Keratinocyte (primary cell): Measurements from ENCODE around the gene GRSF1. TPM values are rescaled to one million over a fixed set of nuclear protein-coding genes. Genes with fewer than 3 reads are reported as not detected.

Experiments used
- DNase-seq: peaks from one replicate; pipeline ENCODE4 v3.0.0-alpha.2; 2011; ENCODE audit warnings: low read depth, missing footprints, low spot score
- FAIRE-seq: peaks from 2 replicates; lab custom pipeline; 2011; peaks lifted over from hg19 to GRCh38; lab: Jason Lieb, UNC
- H2AFZ ChIP-seq: 2 replicates; pipeline ENCODE4 v1.6.0; 2012; ENCODE audit warnings: low read length, control low read depth, inconsistent platforms; ENCODE audit not compliant: control insufficient read depth
- H3K27ac ChIP-seq: 2 replicates; pipeline ENCODE4 v1.5.1; 2011; ENCODE audit warnings: low read length; ENCODE audit not compliant: control insufficient read depth, insufficient read depth
- H3K27me3 ChIP-seq: 3 replicates; pipeline ENCODE4 v1.6.0; 2011; ENCODE audit warnings: low read length; ENCODE audit not compliant: control insufficient read depth, insufficient read depth; ENCODE audit errors: extremely low read depth
- H3K36me3 ChIP-seq, 2 experiments: 2 replicates in 1 of 2; 3 replicates in 1 of 2; pipeline ENCODE4 v1.5.1; 2011; ENCODE audit warnings: low read length in 2 of 2, mild to moderate bottlenecking in 1 of 2; ENCODE audit not compliant: control insufficient read depth in 2 of 2, insufficient read depth in 2 of 2; ENCODE audit errors: extremely low read depth in 1 of 2
- H3K4me1 ChIP-seq: 3 replicates; pipeline ENCODE4 v1.5.1; 2011; ENCODE audit warnings: low read length; ENCODE audit not compliant: control insufficient read depth, insufficient read depth; ENCODE audit errors: extremely low read depth
- H3K4me2 ChIP-seq: 3 replicates; pipeline ENCODE4 v1.6.0; 2011; ENCODE audit warnings: low read depth, low read length; ENCODE audit not compliant: control insufficient read depth, insufficient read depth; ENCODE audit errors: extremely low read depth
- H3K4me3 ChIP-seq, 3 experiments: fragments of 200-600 bp in 1 of 3; sonication (generic) in 1 of 3; 2 replicates in 2 of 3; 3 replicates in 1 of 3; pipeline ENCODE4 v1.5.1; 2011 to 2016; ENCODE audit warnings: low read length in 3 of 3, mild to moderate bottlenecking in 3 of 3, control low read depth in 2 of 3, inconsistent platforms in 1 of 3, low read depth in 1 of 3, mixed read lengths in 1 of 3, mixed run types in 1 of 3, moderate library complexity in 1 of 3; ENCODE audit not compliant: control insufficient read depth in 2 of 3, insufficient read depth in 2 of 3; ENCODE audit errors: extremely low read depth in 1 of 3
- H3K79me2 ChIP-seq: 2 replicates; pipeline ENCODE4 v1.6.0; 2012; ENCODE audit warnings: low read length; ENCODE audit not compliant: control insufficient read depth, insufficient read depth
- H3K9ac ChIP-seq: 3 replicates; pipeline ENCODE4 v1.6.0; 2011; ENCODE audit warnings: low read length; ENCODE audit not compliant: control insufficient read depth, insufficient read depth; ENCODE audit errors: extremely low read depth
- H3K9me1 ChIP-seq: 3 replicates; pipeline ENCODE4 v1.6.0; 2011; ENCODE audit warnings: low read length; ENCODE audit not compliant: control insufficient read depth, insufficient read depth; ENCODE audit errors: extremely low read depth
- H3K9me3 ChIP-seq: 2 replicates; pipeline ENCODE4 v1.5.1; 2012; ENCODE audit warnings: low read depth, low read length; ENCODE audit not compliant: control insufficient read depth
- H4K20me1 ChIP-seq: 3 replicates; pipeline ENCODE4 v1.6.0; 2011; ENCODE audit warnings: low read length; ENCODE audit not compliant: control insufficient read depth, insufficient read depth; ENCODE audit errors: extremely low read depth
- EZH2 ChIP-seq: IDR thresholded peaks from one replicate; pipeline ENCODE4 v1.6.1; 2012; ENCODE audit warnings: inconsistent platforms, mild to moderate bottlenecking, low read length, moderate library complexity
- dilution Hi-C: fragments of 300-500 bp; cut with MboI; formaldehyde crosslinking; loops from one replicate; pipeline ENCODE4 v1.7.0; 2020; ENCODE audit warnings: low sequenced_read_pairs; ENCODE audit not compliant: extremely low pct_ligation_motif_present
- polyA plus RNA-seq, 5 experiments: library from polyadenylated mRNA; depleted of rRNA in 3 of 5; stranded (reverse) in 3 of 5; stranded (forward) in 1 of 5; unstranded in 1 of 5; fragments of >200 nt; gene quantifications; 1 replicate in 1 of 5; 2 replicates in 3 of 5; 3 replicates in 1 of 5; pipeline versions ENCODE4 v1.2.1 to v1.2.3, GENCODE V29; 2011 to 2012; ENCODE audit warnings: missing spikeins in 2 of 5, low read depth in 1 of 5, low replicate concordance in 1 of 5
- TF ChIP-seq, protein P1 (sequence below), 3 experiments: IDR thresholded peaks in 1 of 3; conservative IDR thresholded peaks in 1 of 3; optimal IDR thresholded peaks in 1 of 3; 2 replicates in 2 of 3; 3 replicates in 1 of 3; pipeline versions ENCODE3 to v1.5.1; 2011; ENCODE audit warnings: low read length in 3 of 3, mild to moderate bottlenecking in 3 of 3, moderate library complexity in 2 of 3, control low read depth in 1 of 3, inconsistent platforms in 1 of 3; ENCODE audit not compliant: insufficient read depth in 2 of 3; ENCODE audit errors: extremely low read depth in 1 of 3

The GRSF1 gene
- polyA plus RNA-seq, 1 donor (not counting 4 experiments of a cell fraction or from before 2014, with no cell fraction given), result 121 TPM

DNA sequence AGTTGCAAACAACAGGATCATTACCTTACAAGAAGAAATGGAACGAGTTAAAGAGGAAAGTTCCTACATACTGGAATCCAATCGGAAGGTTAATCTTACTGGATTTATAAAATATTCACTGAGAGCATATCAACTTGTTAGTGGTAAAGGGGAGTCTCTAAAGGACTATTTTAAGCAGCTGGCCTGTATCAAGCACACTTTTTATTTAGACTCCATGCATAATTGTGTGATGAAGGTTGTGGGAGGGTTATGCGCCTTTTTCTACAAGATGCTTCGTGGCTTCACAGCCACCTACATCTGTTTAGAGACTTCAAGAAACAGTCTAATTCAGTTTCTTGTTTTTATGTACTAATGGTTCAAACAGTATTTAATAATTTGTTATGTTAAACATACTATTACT lies 56.6 kb downstream of the GRSF1 start:
- Histone ChIP-seq H3K27ac (no peak overlapping the region), H4K20me1 (no peaks in the 10 kb centered on the region), H3K27me3 (no peaks in the 10 kb centered on the region), H3K4me3 (no peak overlapping the region), H3K9me3 (no peaks in the 10 kb centered on the region), H3K4me2 (no peak overlapping the region), H3K36me3 (peaks cover 3 to 7% of the 10 kb centered on the region in 2 experiments), H3K9ac (no peak overlapping the region), H3K4me1 (no peaks in the 10 kb centered on the region), H3K9me1 (no peaks in the 10 kb centered on the region), H3K79me2 (no peaks in the 10 kb centered on the region), H2AFZ (no peak overlapping the region)
- FAIRE-seq, result no peak
- dilution Hi-C loops, result no loop called here
- TF ChIP-seq EZH2, result no peak
- TF ChIP-seq, protein P1, sequence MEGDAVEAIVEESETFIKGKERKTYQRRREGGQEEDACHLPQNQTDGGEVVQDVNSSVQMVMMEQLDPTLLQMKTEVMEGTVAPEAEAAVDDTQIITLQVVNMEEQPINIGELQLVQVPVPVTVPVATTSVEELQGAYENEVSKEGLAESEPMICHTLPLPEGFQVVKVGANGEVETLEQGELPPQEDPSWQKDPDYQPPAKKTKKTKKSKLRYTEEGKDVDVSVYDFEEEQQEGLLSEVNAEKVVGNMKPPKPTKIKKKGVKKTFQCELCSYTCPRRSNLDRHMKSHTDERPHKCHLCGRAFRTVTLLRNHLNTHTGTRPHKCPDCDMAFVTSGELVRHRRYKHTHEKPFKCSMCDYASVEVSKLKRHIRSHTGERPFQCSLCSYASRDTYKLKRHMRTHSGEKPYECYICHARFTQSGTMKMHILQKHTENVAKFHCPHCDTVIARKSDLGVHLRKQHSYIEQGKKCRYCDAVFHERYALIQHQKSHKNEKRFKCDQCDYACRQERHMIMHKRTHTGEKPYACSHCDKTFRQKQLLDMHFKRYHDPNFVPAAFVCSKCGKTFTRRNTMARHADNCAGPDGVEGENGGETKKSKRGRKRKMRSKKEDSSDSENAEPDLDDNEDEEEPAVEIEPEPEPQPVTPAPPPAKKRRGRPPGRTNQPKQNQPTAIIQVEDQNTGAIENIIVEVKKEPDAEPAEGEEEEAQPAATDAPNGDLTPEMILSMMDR (optimal IDR thresholded peaks at IDR 0.05 in 1 of 3, IDR thresholded peaks at IDR 0.05 in 1 of 3, conservative IDR thresholded peaks at IDR 0.05 in 1 of 3; ENCODE audit: extremely low read depth in 1 of 3, insufficient read depth in 2 of 3, low read length in 3 of 3), result no peak
- no peak for DNase-seq

DNA sequence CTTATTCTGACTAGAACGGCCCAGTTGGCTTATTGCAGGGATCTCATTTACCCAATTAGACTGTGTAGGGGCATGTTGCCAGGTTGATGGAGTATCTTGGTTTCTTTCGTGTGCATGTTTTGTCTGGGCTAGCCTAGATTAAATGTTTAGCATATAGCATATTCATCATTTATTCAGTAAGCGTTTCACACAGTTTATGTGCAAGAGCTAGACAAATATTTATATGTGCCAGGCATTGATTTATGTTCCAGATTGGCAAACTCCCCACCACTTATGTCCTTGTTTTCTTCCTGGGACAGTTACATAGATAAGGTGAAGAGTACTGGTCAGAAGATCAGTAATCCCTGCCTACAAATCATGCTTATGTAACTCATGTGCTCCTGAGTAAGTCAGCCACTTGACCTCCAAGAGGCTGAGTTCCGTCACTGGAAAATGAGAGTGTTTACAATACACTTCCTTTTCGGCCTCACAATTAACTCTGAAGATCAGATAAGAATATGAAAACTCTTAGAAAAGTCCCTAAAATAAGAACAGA lies 60.7 kb downstream of the GRSF1 start:
- no peak overlapping the region for H3K4me3 ChIP-seq
- H3K36me3 ChIP-seq, result peaks cover 3 to 5% of the 10 kb centered on the region in 2 experiments
- H3K27ac ChIP-seq, result no peak overlapping the region
- H3K4me1 ChIP-seq, result no peaks in the 10 kb centered on the region
- no peaks in the 10 kb centered on the region for H3K9me1 ChIP-seq
- TF ChIP-seq EZH2, result no peak
- TF ChIP-seq, protein P1 (optimal IDR thresholded peaks at IDR 0.05 in 1 of 3, IDR thresholded peaks at IDR 0.05 in 1 of 3, conservative IDR thresholded peaks at IDR 0.05 in 1 of 3; ENCODE audit: extremely low read depth in 1 of 3, insufficient read depth in 2 of 3, low read length in 3 of 3), result no peak
- H3K4me2 ChIP-seq, result no peak overlapping the region
- no peak overlapping the region for H2AFZ ChIP-seq
- no peak for DNase-seq
- H3K9ac ChIP-seq, result no peak overlapping the region
- no peaks in the 10 kb centered on the region for H3K79me2 ChIP-seq
- no peaks in the 10 kb centered on the region for H3K9me3 ChIP-seq
- H3K27me3 ChIP-seq, result no peaks in the 10 kb centered on the region
- no peak for FAIRE-seq
- dilution Hi-C loops, result no loop called here
- no peaks in the 10 kb centered on the region for H4K20me1 ChIP-seq
